C4-2B (cell line): ENCODE results near the gene ADAT1.

Experiments used
- H3K27ac ChIP-seq: fragments of 450-650 bp; 2 replicates; pipeline ENCODE4 v1.5.1; 2017
- ZFX ChIP-seq: fragments of 450-650 bp; IDR thresholded peaks from 2 replicates; pipeline ENCODE4 v1.6.1; 2017
- TF ChIP-seq, protein P1 (sequence below): fragments of 450-650 bp; conservative IDR thresholded peaks from 2 replicates; pipeline ENCODE4 v1.5.1; 2017; ENCODE audit warnings: mild to moderate bottlenecking

Gene ADAT1

DNA sequence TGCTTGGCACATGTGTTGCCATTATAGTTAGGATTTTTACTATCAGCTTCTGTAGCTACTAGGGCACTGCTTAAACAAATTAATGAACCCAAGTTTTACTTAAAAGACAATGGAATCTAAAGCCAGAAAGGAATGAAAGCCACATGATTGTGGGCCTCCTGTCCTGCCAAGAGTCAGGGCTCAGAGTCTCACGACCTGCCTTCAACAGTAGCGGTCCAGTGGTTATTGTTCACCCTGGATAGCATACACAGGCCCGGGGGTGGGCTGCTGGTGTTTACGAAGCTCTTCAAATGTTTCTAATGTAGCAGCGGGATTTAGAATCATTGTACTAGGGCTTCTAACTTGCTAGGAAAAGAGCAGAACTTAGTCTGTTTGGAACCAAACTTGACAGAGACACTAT, 49.1 kb downstream of the ADAT1 start:
- H3K27ac ChIP-seq: no peak overlapping the region
- no peak for TF ChIP-seq ZFX
- TF ChIP-seq, protein P1, sequence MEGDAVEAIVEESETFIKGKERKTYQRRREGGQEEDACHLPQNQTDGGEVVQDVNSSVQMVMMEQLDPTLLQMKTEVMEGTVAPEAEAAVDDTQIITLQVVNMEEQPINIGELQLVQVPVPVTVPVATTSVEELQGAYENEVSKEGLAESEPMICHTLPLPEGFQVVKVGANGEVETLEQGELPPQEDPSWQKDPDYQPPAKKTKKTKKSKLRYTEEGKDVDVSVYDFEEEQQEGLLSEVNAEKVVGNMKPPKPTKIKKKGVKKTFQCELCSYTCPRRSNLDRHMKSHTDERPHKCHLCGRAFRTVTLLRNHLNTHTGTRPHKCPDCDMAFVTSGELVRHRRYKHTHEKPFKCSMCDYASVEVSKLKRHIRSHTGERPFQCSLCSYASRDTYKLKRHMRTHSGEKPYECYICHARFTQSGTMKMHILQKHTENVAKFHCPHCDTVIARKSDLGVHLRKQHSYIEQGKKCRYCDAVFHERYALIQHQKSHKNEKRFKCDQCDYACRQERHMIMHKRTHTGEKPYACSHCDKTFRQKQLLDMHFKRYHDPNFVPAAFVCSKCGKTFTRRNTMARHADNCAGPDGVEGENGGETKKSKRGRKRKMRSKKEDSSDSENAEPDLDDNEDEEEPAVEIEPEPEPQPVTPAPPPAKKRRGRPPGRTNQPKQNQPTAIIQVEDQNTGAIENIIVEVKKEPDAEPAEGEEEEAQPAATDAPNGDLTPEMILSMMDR: no peak

DNA sequence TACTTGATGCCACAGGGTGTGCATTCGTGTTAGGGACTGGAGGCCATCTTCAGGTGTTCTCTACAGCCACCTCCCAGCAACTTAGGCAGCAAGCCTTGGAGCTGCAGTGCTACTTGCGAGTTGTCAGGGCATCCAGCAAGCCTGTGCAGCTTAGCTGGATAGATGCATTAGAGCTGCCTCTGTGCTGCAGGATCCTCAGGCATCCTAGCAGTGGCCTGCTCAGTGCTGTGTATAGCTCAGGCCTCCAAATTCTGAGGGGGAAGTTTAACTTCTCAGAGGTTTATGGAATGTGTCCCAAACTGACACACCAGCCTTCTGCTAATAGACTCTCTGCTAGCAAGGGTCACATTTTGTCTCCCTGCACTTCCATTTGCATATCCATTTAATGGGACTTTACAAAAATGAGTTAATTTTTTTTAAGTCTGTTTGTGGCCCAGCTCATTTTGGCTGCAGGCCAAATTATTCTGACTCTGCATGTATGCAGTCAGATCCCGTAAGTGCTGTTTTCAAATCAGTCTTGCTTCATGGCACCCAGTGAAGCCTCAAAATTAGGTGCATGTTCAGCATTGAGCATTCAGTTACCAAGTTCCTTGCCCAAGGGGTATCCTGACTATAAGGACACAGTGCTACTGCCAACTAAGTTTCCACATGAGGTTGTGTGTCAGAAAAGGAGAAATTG, 50.1 kb downstream of the ADAT1 start:
- TF ChIP-seq ZFX: no peak
- TF ChIP-seq, protein P1: no peak

DNA sequence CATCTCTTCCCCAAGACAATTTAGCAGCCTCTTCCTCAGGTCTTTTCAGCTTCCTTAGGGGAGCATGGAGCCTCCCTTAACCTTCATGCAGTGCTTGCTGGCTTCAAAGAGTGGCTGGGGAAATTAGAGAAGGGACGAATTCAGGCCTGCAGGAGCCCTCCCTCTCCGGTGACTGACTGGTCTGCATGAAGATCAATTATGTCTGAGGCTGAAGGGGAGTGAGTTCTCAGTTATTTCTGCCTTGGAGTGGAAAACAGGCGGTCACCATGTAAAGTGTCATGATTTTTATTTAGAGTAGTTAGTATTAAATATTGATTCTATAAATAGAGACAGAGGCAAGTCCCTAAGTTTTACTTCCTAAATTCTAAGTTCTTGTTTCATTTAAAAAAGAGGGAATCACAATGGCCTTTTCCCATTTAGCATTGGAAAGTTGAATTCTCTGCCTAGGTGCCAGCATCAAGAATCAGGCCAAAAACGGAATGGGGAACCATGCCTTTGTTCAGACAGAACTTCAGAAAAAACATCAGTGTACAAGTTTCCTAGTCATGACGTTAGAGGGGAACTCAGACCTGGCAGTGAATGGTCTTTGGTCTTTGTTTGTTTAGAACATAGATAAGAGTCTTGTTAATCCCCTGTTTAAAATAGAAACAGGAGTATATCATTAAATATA, 52.5 kb downstream of the ADAT1 start:
- TF ChIP-seq, protein P1: no peak
- TF ChIP-seq ZFX: no peak
- no peak overlapping the region for H3K27ac ChIP-seq

More for the DNA sequence above, 50.1 kb downstream of the ADAT1 start:
- no peak overlapping the region for H3K27ac ChIP-seq

DNA sequence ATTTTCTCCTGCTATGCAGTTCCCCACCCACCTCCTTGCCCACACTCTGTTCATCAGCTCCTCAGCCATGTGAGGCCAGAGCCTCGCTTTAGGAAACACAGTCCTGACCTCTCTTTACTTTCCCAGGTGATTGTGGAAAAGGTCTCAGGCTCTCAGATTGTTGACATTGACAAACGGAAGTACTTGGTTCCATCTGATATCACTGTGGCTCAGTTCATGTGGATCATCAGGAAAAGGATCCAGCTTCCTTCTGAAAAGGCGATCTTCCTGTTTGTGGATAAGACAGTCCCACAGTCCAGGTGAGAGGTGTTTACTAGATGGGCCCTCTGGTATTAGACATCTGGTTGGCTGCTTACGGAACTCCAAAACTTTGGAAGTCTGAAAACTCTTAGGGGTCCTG, 55.2 kb downstream of the ADAT1 start:
- H3K27ac ChIP-seq: no peak overlapping the region; the same call in 1 of the 2 replicates
- no peak for TF ChIP-seq ZFX
- TF ChIP-seq, protein P1: no peak

DNA sequence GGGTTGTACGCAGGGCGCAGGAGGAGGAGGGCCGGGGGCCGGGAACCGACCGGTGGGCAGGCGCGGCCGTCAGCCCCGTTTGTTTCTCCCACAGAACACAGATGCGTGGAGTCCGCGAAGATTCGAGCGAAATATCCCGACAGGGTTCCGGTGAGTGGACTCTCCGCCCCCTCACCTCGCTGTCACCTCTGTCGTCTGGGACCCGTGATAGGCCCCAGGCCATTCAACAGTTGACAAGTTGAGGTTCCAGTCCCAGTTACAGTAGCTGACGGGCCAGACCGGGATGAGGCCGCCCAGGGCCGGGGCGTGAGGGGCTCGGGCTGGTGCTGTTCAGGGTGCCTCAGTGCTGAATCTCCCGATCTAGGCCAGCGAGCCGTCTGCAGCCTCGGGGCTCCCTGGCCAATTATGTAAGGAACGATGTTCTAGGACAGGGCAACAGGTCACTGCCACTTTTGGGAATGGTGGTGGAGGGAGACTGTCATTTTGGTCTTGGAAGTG, 56.3 kb downstream of the ADAT1 start:
- TF ChIP-seq, protein P1: no peak
- peak; percentile 53 for TF ChIP-seq ZFX
- H3K27ac ChIP-seq: peak overlapping the region; percentile 78

DNA sequence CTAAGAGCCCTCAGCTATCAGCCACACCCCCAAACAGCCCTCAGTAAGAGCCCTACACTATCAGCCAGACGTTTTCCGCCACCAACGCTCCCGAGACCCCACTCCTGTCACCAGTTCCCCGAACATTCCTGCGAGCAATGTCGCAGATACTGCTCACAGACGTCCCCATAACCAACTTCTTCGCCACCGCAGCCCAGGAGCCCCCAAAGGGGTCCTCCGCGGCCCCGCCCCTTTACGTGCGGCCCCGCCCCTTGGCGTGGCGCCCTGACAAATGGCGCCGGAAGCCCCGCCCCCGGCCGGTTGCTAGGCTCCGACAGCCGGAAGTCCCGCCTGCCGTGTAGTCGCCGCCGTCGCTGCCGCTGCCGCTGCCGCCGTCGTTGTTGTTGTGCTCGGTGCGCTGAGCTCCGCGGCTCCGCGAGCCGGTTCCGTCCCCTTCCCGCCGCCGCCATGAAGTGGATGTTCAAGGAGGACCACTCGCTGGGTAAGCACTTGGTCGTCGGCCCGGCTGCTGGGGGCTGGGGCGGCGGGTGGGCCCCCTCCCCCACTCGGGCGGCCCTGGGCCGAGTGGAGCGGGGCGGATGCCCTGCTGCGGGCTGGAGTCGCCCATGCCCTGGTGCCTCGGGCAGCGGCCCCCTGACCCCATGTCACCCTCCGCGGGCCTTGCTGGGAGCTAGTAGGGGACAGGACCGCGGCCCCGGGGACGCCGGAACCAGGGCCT, 56.9 kb downstream of the ADAT1 start, which contains the start of gene GABARAPL2:
Gene GABARAPL2 (plus strand): TSS at position 340 of the 718 bp plus-strand sequence. CDS start 108 bp downstream, at position 448.
- peak within 1 kb of the TSS; percentile 78 for H3K27ac ChIP-seq
- TF ChIP-seq ZFX: peak; percentile 72; the same call in 1 of the 2 replicates
- TF ChIP-seq, protein P1: no peak
